GM10248 (cell line): ENCODE data around the gene WDR19.
"Not testable (repeated sequence)": the region's sequence is repeated elsewhere in the genome, so short reads cannot be mapped to it uniquely, and the experiment has no call there.

ENCODE experiments used
- CTCF ChIA-PET: fragments of 300-600 bp; sonication (Branson Sonifier 250); formaldehyde crosslinking; extraction: SDS; loops from one replicate; lab custom pipeline; 2021; ENCODE audit warnings: antibody characterized with exemption; lab: Yijun Ruan, JAX
- POLR2A ChIA-PET: fragments of 350-650 bp; sonication (Branson Sonifier 250); formaldehyde crosslinking; extraction: SDS; loops from one replicate; lab custom pipeline; 2020; ENCODE audit warnings: antibody characterized with exemption; lab: Yijun Ruan, JAX
- DNase-seq: peaks from one replicate; pipeline ENCODE4 v3.0.0; 2012; ENCODE audit errors: extremely low spot score
- TF ChIP-seq, protein P1 (sequence below): IDR thresholded peaks from 2 replicates; pipeline ENCODE4 v1.5.1; 2012; ENCODE audit warnings: mild to moderate bottlenecking, low read depth; ENCODE audit errors: extremely low read depth, missing control alignments, control extremely low read depth

The WDR19 gene

DNA sequence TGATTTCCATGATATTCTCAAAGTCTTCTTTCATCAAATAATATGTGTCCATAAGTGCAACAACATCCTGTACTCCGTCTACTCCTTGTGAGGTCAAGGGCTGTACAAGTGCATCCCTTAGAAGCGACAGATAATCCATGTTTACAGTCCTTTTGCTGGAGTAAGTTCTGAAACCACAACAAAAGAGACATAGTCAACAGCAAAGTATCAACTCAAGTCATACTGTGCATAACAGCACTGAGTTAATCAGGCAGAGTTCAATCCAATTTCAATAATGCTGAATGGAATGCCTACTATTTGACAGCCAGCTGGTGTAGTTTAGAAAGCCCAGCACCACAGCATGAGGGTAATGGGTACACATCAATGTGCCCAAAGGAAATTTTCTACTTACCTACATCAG, 109.4 kb downstream of the WDR19 start:
- POLR2A ChIA-PET, result no interaction called here
- CTCF ChIA-PET, result interaction anchor here (1.0 kb wide), 1 partner anchor 24 kb away, joined by 3 read pairs; no protein-coding TSS in a partner anchor
- TF ChIP-seq, protein P1, sequence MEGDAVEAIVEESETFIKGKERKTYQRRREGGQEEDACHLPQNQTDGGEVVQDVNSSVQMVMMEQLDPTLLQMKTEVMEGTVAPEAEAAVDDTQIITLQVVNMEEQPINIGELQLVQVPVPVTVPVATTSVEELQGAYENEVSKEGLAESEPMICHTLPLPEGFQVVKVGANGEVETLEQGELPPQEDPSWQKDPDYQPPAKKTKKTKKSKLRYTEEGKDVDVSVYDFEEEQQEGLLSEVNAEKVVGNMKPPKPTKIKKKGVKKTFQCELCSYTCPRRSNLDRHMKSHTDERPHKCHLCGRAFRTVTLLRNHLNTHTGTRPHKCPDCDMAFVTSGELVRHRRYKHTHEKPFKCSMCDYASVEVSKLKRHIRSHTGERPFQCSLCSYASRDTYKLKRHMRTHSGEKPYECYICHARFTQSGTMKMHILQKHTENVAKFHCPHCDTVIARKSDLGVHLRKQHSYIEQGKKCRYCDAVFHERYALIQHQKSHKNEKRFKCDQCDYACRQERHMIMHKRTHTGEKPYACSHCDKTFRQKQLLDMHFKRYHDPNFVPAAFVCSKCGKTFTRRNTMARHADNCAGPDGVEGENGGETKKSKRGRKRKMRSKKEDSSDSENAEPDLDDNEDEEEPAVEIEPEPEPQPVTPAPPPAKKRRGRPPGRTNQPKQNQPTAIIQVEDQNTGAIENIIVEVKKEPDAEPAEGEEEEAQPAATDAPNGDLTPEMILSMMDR, result no peak
- no peak for DNase-seq

DNA sequence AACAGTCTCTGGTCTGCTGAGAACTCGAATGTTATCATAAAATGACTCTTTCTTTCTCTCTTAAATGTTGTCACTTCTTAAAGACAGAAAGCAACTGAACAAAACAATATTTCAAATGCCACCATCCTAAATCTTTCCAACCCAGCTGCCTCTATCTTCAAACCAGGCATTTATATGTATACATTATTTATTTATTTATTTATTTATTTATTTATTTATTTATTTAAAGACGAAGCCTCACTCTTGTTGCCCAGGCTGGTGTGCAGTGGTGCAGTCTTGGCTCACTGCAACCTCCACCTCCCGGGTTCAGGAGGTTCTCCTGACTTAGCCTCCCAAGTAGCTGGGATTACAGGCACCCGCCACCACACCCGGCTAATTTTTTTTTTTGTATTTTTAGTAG, 110.1 kb downstream of the WDR19 start:
- CTCF ChIA-PET, result interaction anchor here (1.0 kb wide), 1 partner anchor 24 kb away, joined by 3 read pairs; no protein-coding TSS in a partner anchor
- POLR2A ChIA-PET, DNase-seq: not testable (repeated sequence)

DNA sequence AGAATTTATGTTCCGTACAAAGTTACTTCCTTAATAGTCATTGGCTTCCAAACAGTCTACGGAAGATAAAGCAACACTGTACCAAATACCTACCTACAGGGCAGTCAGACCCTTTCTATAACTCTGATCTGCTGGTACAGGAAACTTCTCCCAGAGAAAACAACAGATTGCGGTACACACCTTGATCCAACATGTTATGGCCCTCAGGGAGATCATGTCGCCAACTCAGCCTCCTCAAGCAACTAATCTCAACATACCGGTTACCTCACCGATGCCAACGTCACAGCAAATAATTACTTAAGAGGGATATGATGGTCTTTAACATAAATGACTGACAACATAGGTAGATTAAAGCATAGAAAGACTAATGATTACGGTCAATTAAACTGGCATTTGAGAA, 113.5 kb downstream of the WDR19 start:
- ChIA-PET CTCF (no interaction called here), POLR2A (no interaction called here)
- TF ChIP-seq, protein P1, result no peak
- DNase-seq, result no peak

DNA sequence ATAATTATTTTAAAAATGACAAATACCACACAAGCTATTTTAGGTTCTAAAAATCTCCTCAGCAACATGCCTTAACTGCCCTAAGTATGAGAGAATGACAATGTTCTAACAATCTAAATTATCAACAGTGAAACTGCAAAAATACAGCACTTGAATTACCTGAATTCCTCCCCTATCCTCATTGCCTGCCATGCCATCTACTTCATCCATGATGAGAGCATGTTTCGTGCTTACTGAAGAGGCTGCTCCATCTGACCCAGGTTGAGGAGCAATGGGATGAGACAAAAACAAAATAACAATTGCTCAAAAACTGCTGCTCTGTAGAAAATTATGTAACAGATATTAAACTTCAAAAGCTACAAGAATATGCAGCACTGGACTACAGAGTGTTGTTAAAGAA, 120.6 kb downstream of the WDR19 start:
- ChIA-PET CTCF (interaction anchor here (1.0 kb wide), 1 partner anchor 9 kb away, joined by 4 read pairs; no protein-coding TSS in a partner anchor), POLR2A (no interaction called here)
- TF ChIP-seq, protein P1, result no peak
- DNase-seq, result no peak

DNA sequence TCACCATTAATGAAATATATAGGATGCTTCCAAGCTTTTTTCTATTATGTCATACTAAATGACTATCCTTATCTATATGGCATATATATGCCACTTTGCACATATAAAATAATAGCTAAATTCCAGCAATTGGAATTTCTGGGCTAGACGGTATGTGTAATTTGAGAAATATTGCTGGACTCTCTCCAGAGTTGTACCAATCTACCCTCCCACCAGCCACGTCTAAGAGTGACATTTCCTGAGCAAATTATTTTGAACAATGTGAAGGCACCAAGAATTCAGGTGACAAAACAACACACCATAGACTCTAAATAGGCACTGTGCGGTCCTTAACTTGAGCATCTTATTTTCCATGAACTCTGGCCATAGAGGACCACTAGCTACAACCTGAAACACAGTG, 121.5 kb downstream of the WDR19 start:
- no peak for DNase-seq
- ChIA-PET POLR2A (interaction anchor here (0.5 kb wide), 1 partner anchor 33 kb away, joined by 4 read pairs; no protein-coding TSS in a partner anchor), CTCF (interaction anchor here (1.5 kb wide), 1 partner anchor 36 kb away, joined by 3 read pairs; no protein-coding TSS in a partner anchor)
- TF ChIP-seq, protein P1, result no peak

DNA sequence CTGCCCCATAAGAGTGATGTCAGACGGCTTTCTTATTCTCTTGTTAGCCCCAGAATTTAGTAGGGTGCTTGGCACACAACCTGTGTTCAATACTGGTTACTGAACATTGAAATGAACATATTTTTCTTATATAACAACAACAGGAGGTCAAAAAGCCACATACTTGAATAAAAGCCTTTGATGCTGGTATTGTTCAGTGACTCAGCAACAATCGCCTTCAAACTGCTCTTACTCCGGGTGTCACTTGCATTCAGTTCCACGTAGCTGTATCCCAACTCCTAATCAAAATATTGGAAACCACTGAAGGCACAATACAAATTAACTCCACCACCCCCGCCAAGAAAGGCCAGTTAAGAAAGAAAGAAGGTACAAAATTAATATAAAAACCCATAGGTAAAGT, 122.3 kb downstream of the WDR19 start:
- POLR2A ChIA-PET, result no interaction called here
- CTCF ChIA-PET, result interaction anchor here (1.5 kb wide), 1 partner anchor 37 kb away, joined by 3 read pairs; no protein-coding TSS in a partner anchor
- TF ChIP-seq, protein P1, result no peak
- no peak for DNase-seq

DNA sequence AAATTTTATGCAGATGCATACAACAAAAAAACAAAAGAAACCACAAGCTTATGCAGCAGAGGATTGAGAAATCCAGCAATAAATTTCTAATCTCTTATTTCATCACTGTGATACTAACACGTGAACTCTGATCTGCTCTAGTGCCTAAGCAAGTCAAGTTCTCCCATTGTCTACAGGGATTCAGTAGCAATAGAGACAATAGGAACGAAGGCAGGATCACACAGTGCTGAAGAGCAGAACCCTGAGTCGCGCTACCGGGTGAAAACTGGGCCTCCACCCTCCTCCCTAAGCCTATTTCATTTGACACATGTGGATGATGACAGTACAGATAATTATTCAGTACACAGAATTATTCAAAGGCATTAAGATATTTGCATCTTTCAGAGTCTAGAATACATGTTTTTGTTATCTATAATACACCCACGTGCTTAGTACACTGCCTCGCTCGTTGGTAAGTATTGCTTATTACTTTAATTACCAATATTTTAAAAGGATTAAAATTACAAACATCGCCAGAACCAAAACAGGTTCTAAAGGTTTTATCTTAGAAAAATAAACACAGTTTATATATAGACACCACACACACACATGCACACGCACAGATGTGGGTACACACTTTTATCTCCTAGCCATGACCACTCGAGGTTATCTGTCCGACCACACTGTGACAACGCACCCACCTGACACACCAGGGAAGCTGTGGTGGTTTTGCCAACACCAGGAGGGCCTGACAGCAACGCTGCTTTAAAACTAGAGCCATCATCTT, 123.8 kb downstream of the WDR19 start:
- TF ChIP-seq, protein P1, result no peak
- ChIA-PET CTCF (no interaction called here), POLR2A (no interaction called here)
- no peak for DNase-seq
